HG03060 (cell line): ENCODE data around the gene CALHM6.
A peak's percentile ranks its signal among the peaks of the same experiment; 100 is the strongest.

Experiments
- ATAC-seq: cut with Tn5 transposase; IDR thresholded peaks from one replicate; pipeline ENCODE4 v1.9.1; 2021; ENCODE audit warnings: low read depth, moderate number of reproducible peaks; ENCODE audit not compliant: unreplicated experiment

Gene CALHM6

GRCh38 chr6:116444575-116444974, 16.6 kb upstream of the CALHM6 start:
- ATAC-seq = no peak

DNA sequence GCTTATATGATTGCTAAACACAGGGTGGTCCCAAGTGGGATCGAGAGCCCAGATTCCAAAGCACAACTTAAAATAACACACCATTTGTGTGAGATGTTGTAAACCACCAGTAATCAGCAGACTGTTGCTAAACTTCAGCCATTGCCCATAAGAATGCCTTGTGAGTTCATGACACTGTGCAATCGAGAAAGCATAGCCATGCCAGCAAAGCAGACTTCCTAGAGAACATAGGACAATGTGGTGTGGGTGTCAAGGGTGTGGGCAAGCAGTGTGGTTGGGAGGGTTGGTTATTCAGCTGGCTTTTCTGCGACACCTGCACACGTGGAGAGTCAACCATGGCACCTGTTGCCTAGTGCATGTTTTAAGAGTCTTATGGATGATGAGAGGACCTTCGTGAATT, 16.1 kb upstream of the CALHM6 start:
- no peak for ATAC-seq

DNA sequence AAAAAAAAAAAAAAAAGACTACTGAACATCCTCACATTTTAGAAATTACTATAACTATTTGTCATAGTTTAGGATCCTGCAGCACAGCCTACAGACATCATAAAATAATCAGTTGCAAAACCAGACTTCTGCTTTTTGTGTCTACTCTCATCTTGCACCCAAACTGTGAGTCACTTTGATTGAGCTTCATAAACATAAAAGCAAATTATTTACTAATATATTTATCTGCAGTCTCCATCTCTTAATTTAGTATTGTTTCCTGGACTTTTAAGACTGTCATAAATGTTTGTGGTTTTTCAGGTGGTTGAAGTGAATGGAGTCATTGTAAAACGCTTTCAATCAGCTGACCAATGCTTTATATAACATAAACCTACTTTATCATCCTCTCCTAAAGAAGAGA, 14.8 kb upstream of the CALHM6 start:
- ATAC-seq = no peak

DNA sequence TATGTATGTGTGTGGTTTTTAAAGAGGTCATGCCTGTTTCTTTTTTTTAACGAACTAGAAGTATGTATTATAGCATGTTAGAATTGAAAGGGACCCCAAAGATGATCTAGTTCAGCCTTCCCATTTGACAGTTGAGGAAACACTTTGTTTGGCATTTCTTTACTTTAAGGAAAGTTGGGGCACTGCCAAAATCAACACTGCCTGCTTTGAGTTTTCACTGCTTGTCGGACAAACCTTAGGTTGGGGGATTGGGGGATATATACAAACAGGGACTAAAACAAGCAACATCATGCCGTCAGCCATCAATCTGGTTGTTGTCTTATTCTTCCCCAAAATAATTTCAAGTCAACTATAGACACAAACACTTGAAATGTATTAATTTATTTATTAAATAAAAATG, 14.1 kb upstream of the CALHM6 start:
- no peak for ATAC-seq

GRCh38 chr6:116447496-116448011, 13.6 kb upstream of the CALHM6 start:
- ATAC-seq = no peak

DNA sequence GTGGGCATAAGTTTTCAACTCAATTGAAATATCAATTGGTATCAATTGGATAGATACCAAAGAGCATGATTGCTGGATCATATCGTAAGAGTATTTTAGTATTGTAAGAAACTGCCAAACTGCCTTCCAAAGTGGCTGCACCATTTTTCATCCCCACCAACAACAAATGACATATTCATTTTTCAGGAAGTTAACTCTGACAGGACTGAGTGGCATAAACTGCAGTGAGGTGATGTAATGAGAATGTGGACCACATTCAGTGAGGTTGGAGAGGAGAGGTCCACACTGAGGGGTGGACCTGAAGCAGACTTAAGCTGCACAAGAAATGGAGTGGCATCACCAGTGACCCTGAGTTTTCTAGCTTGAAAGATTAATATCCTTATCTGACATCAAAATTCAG, 11.6 kb upstream of the CALHM6 start:
- ATAC-seq = no peak

DNA sequence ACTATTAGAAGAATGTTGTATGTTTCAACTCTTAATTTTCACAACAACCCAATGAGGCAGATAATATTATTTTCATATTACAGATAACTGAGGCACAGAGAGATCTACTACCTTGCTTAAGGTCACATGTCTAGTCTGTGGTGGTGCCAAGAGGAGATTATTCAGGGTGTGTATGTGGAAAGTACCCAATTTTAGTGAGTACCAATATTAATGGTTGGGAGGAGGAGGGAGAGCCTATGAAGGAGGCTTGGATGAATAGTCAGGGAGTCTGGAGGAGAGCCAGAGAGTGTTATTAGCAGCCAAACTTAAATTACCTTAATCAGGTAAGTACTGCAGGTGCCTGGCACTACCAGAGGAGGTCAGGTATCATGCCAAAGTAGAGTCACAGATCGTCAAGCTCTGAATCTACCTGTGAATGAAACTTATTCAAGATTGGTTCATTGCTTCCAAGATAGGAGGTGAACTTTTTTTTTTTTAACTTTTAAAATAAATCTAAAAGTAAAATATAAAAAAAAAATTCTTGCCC, 10.9 kb upstream of the CALHM6 start:
- ATAC-seq = no peak

GRCh38 chr6:116450769-116451740, 10.1 kb upstream of the CALHM6 start:
- peak; percentile 61 for ATAC-seq

- no peak for ATAC-seq
Measured at GRCh38 chr6:116451916-116452315, 9.3 kb upstream of the CALHM6 start.

- no peak for ATAC-seq
Measured at GRCh38 chr6:116452531-116452930, 8.6 kb upstream of the CALHM6 start.

- ATAC-seq = no peak
Measured at GRCh38 chr6:116456106-116456505, 5.1 kb upstream of the CALHM6 start.

- ATAC-seq = no peak
Measured at GRCh38 chr6:116456927-116457326, 4.2 kb upstream of the CALHM6 start.

DNA sequence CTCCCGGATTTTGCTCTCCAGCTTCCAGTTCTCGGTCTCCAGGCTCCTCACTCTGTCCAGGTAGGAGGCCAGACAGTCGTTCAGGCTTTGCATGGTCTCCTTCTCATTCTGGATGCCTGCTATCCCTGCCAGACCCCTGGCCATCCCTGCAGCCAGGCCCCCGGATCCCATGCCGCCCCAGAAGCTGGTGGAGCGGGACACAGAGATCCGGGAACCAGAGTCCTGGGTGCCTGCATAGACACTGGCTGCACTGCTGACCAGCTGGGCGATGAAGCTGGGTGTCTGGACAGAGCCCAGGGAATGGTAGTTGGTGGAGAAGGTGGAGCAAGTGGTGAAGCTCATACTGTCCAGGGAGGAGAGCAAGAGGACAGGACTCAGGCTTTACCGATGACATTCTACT, 2.9 kb upstream of the CALHM6 start:
- ATAC-seq = no peak

DNA sequence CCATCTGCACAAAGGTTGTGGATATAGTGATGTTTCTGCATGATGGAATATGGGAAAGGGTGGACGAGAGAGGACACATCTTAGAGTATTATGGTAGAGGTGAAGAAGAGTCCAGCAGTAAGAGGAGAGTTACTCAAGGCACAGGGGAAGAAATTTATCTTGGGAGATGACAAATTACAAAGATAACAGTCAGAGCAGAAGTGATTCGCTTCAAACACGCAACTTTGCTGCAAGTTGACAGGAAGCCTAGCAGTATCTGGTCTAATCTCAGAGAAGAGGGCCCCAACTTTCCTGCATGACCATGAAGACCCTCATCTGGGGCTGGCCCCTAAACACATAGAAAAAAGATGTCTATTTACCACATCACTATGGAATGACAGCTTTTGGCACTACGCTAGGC, 1.2 kb upstream of the CALHM6 start:
- no peak for ATAC-seq

- ATAC-seq = peak; percentile 45
Measured at GRCh38 chr6:116461932-116462885, 1.0 kb downstream of the CALHM6 start.

GRCh38 chr6:116463301-116463700, 2.1 kb downstream of the CALHM6 start:
- no peak for ATAC-seq

GRCh38 chr6:116465246-116465645, 4.1 kb downstream of the CALHM6 start:
- no peak for ATAC-seq

- no peak for ATAC-seq
Measured at GRCh38 chr6:116467096-116467495, 5.9 kb downstream of the CALHM6 start.

DNA sequence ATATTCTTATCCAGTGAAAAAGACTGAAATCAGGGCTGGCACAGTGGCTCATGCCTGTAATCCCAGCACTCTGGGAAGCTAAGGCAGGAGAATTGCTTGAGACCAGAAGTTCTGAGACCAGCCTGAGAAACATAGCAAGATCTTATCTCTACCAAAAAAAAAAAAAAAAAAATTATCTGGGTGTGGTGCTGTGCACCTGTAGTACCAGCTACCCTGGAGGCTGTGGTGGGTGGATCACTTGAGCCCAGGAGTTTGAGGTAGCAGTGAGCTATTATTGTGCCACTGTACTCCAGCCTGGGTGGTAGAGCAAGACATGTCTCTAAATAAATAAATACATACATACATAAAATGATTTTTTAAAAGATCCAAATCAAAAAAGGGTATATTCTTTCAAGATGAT, 6.3 kb downstream of the CALHM6 start:
- ATAC-seq = no peak

GRCh38 chr6:116468293-116468692, 7.1 kb downstream of the CALHM6 start:
- ATAC-seq = no peak

DNA sequence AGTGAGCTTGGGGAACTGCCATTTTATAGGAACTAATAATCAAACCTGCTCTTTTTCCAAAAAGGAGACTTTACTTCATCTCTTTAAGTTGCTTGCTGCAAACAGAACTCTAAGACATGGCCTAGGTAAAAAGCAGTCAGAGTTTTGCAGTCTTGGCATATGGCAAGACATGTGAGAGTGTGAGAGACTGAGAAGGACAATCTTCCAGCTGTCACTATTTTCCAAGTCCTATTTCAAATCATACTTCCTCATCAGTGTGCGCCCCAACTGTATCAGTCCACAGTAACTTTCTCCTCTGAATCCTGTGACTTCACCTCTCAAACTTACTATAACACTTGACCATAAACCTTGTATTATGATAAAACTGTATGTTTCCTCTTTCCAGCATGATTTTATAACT, 10.4 kb downstream of the CALHM6 start:
- no peak for ATAC-seq
